ENCODE results near the gene MEG3.

MEG3 gene

GRCh38 chr14:100823413-100824080 is 2.4 kb upstream of the MEG3 start:
- peaks cover 7% of the 10 kb centered on the region for H3K27me3 ChIP-seq (ENCODE audit: insufficient read depth, low read length)
- H3K27ac ChIP-seq (ENCODE audit: low read depth, low read length), result no peak overlapping the region
- no peak overlapping the region for H3K4me3 ChIP-seq (ENCODE audit: low read depth, low read length)
- no peak overlapping the region for H2AFZ ChIP-seq (ENCODE audit: low read length, unreplicated experiment)
- H3K4me1 ChIP-seq (ENCODE audit: control insufficient read depth, insufficient read depth, low read length, unreplicated experiment), result no peaks in the 10 kb centered on the region
- H3K36me3 ChIP-seq (ENCODE audit: insufficient read depth, low read length), result no peaks in the 10 kb centered on the region
- H3K79me2 ChIP-seq (ENCODE audit: control insufficient read depth, insufficient read depth, low read length, unreplicated experiment), result peaks cover 22% of the 10 kb centered on the region

- Histone ChIP-seq H3K27ac (ENCODE audit: low read depth, low read length) (no peak overlapping the region), H3K79me2 (ENCODE audit: control insufficient read depth, insufficient read depth, low read length, unreplicated experiment) (peaks cover 27% of the 10 kb centered on the region), H3K4me1 (ENCODE audit: control insufficient read depth, insufficient read depth, low read length, unreplicated experiment) (no peaks in the 10 kb centered on the region), H2AFZ (ENCODE audit: low read length, unreplicated experiment) (no peak overlapping the region), H3K36me3 (ENCODE audit: insufficient read depth, low read length) (no peaks in the 10 kb centered on the region), H3K4me3 (ENCODE audit: low read depth, low read length) (no peak overlapping the region), H3K27me3 (ENCODE audit: insufficient read depth, low read length) (peaks cover 7% of the 10 kb centered on the region)
These were observed 1.8 kb upstream of the MEG3 start for GRCh38 chr14:100824091-100824551.

- H3K27ac ChIP-seq (ENCODE audit: low read depth, low read length), result no peak overlapping the region
- no peaks in the 10 kb centered on the region; the same call in 1 of the 2 replicates for H3K36me3 ChIP-seq (ENCODE audit: insufficient read depth, low read length)
- H3K4me3 ChIP-seq (ENCODE audit: low read depth, low read length), result peak overlapping the region; percentile 85
- H3K4me1 ChIP-seq (ENCODE audit: control insufficient read depth, insufficient read depth, low read length, unreplicated experiment), result no peaks in the 10 kb centered on the region
- H3K79me2 ChIP-seq (ENCODE audit: control insufficient read depth, insufficient read depth, low read length, unreplicated experiment), result peaks cover 37% of the 10 kb centered on the region
- H2AFZ ChIP-seq (ENCODE audit: low read length, unreplicated experiment), result no peak overlapping the region
- peaks cover 7% of the 10 kb centered on the region for H3K27me3 ChIP-seq (ENCODE audit: insufficient read depth, low read length)
These were observed 811 bp upstream of the MEG3 start for GRCh38 chr14:100824901-100825712.

GRCh38 chr14:100826391-100827100 is 628 bp downstream of the MEG3 start:
- Histone ChIP-seq H3K79me2 (ENCODE audit: control insufficient read depth, insufficient read depth, low read length, unreplicated experiment) (peaks cover 48% of the 10 kb centered on the region), H3K4me1 (ENCODE audit: control insufficient read depth, insufficient read depth, low read length, unreplicated experiment) (no peaks in the 10 kb centered on the region), H3K27me3 (ENCODE audit: insufficient read depth, low read length) (peaks cover 7% of the 10 kb centered on the region), H3K4me3 (ENCODE audit: low read depth, low read length) (peak overlapping the region; percentile 85), H3K36me3 (ENCODE audit: insufficient read depth, low read length) (peaks cover 6% of the 10 kb centered on the region; the same call in 1 of the 2 replicates), H3K27ac (ENCODE audit: low read depth, low read length) (peak overlapping the region; percentile 72), H2AFZ (ENCODE audit: low read length, unreplicated experiment) (no peak overlapping the region)

- H3K36me3 ChIP-seq (ENCODE audit: insufficient read depth, low read length), result peaks cover 9% of the 10 kb centered on the region
- H3K79me2 ChIP-seq (ENCODE audit: control insufficient read depth, insufficient read depth, low read length, unreplicated experiment), result peaks cover 53% of the 10 kb centered on the region
- peaks cover 4% of the 10 kb centered on the region for H3K27me3 ChIP-seq (ENCODE audit: insufficient read depth, low read length)
- peak overlapping the region; percentile 85 for H3K4me3 ChIP-seq (ENCODE audit: low read depth, low read length)
- H3K4me1 ChIP-seq (ENCODE audit: control insufficient read depth, insufficient read depth, low read length, unreplicated experiment), result no peaks in the 10 kb centered on the region
- H3K27ac ChIP-seq (ENCODE audit: low read depth, low read length), result peak overlapping the region; percentile 72
- H2AFZ ChIP-seq (ENCODE audit: low read length, unreplicated experiment), result no peak overlapping the region
These were observed 1.4 kb downstream of the MEG3 start for GRCh38 chr14:100827101-100828021.

GRCh38 chr14:100828031-100828769 is 2.3 kb downstream of the MEG3 start:
- H3K36me3 ChIP-seq (ENCODE audit: insufficient read depth, low read length), result peaks cover 12% of the 10 kb centered on the region

GRCh38 chr14:100830681-100831080 is 4.8 kb downstream of the MEG3 start:
- Histone ChIP-seq H3K4me3 (ENCODE audit: low read depth, low read length) (no peak overlapping the region), H2AFZ (ENCODE audit: low read length, unreplicated experiment) (no peak overlapping the region), H3K79me2 (ENCODE audit: control insufficient read depth, insufficient read depth, low read length, unreplicated experiment) (peaks cover 59% of the 10 kb centered on the region), H3K27ac (ENCODE audit: low read depth, low read length) (no peak overlapping the region), H3K36me3 (ENCODE audit: insufficient read depth, low read length) (peaks cover 14% of the 10 kb centered on the region), H3K4me1 (ENCODE audit: control insufficient read depth, insufficient read depth, low read length, unreplicated experiment) (no peaks in the 10 kb centered on the region), H3K27me3 (ENCODE audit: insufficient read depth, low read length) (no peaks in the 10 kb centered on the region)

More at GRCh38 chr14:100828031-100828769, 2.3 kb downstream of the MEG3 start:
- Histone ChIP-seq H3K27ac (ENCODE audit: low read depth, low read length) (no peak overlapping the region), H3K4me1 (ENCODE audit: control insufficient read depth, insufficient read depth, low read length, unreplicated experiment) (no peaks in the 10 kb centered on the region), H3K79me2 (ENCODE audit: control insufficient read depth, insufficient read depth, low read length, unreplicated experiment) (peaks cover 57% of the 10 kb centered on the region), H2AFZ (ENCODE audit: low read length, unreplicated experiment) (no peak overlapping the region), H3K4me3 (ENCODE audit: low read depth, low read length) (peak overlapping the region; percentile 85), H3K27me3 (ENCODE audit: insufficient read depth, low read length) (no peaks in the 10 kb centered on the region)

- Histone ChIP-seq H2AFZ (ENCODE audit: low read length, unreplicated experiment) (no peak overlapping the region), H3K4me1 (ENCODE audit: control insufficient read depth, insufficient read depth, low read length, unreplicated experiment) (no peaks in the 10 kb centered on the region), H3K4me3 (ENCODE audit: low read depth, low read length) (no peak overlapping the region), H3K27ac (ENCODE audit: low read depth, low read length) (no peak overlapping the region), H3K79me2 (ENCODE audit: control insufficient read depth, insufficient read depth, low read length, unreplicated experiment) (peaks cover 53% of the 10 kb centered on the region), H3K27me3 (ENCODE audit: insufficient read depth, low read length) (no peaks in the 10 kb centered on the region), H3K36me3 (ENCODE audit: insufficient read depth, low read length) (peaks cover 14% of the 10 kb centered on the region)
These were observed 6.5 kb downstream of the MEG3 start for GRCh38 chr14:100832311-100832960.

- peaks cover 14% of the 10 kb centered on the region for H3K36me3 ChIP-seq (ENCODE audit: insufficient read depth, low read length)
- peaks cover 36% of the 10 kb centered on the region for H3K79me2 ChIP-seq (ENCODE audit: control insufficient read depth, insufficient read depth, low read length, unreplicated experiment)
- no peak overlapping the region for H3K27ac ChIP-seq (ENCODE audit: low read depth, low read length)
- no peaks in the 10 kb centered on the region for H3K4me1 ChIP-seq (ENCODE audit: control insufficient read depth, insufficient read depth, low read length, unreplicated experiment)
- H2AFZ ChIP-seq (ENCODE audit: low read length, unreplicated experiment), result no peak overlapping the region
- no peaks in the 10 kb centered on the region for H3K27me3 ChIP-seq (ENCODE audit: insufficient read depth, low read length)
- no peak overlapping the region for H3K4me3 ChIP-seq (ENCODE audit: low read depth, low read length)
These were observed 8.3 kb downstream of the MEG3 start for GRCh38 chr14:100834082-100834793.
